ENCODE measurements around the gene FAM241A.
"Not testable (repeated sequence)": the region's sequence is repeated elsewhere in the genome, so short reads cannot be mapped to it uniquely, and the experiment has no call there.

FAM241A gene

DNA sequence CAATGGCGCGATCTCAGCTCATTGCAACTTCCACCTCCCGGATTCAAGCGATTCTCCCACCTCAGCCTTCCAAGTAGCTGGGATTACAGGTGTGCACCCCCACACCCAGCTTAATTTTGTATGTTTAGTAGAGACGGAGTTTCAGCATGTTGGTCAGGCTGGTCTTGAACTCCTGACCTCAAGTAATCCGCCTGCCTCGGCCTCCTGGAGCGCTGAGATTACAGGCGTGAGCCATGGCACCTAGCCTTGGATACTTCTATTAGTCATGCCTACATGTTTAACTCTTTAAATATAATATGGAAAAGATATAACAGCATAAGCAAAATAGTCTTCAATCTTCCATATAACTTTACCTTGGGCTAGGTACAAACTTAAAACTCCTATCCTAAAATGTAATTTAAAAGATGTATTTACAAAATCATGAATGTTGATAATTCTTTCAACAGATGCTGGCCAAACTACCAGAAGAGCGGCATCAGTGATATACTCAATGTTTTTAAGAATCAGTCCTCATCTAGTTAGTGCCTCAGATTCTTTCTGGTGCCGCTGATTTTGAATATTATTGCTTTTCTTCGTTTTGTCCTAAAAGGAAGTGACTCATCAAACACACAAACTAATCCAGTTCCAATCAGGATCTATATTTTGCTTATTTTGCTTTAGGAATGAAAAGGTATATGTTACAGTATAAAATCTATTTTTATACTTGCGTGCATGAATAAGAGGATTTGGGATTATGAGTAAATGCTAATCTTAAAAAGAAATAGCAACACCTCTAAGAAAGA, 23.7 kb downstream of the FAM241A start:
- DNase-seq (ENCODE audit: low spot score): no peak
- in situ Hi-C loops (cut with MboI; ENCODE audit: low pct_unique_long_range_greater_than_20kb, low sequenced_read_pairs, unreplicated experiment): no loop called here
- TF ChIP-seq CTCF (IDR thresholded peaks at IDR 0.05; ENCODE audit: extremely low read depth, insufficient read depth, missing control alignments): no peak

DNA sequence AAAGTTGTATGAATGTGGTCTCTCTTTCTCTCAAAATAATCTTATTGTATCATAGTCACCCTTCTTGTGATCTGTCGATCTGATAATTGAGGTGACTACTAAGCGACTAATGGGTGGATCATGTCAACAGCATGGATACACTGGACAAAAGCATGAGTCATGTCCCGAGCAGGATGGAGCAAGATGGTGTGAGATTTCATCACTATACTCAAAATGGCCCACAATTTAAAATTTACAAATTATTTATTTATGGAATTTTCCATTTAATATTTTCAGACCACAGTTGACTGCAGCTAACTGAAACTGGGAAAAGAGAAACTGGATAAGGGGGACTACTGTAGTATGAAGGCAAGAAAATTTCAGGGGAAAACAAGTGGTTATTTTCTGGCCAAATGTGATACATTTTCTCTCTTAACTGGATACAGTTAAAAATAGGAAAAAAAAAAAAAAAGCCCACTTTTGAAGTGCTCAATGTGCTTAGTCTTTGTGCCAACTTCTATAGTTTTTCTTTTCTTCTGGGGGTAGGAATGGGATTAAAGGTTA, 25.3 kb downstream of the FAM241A start:
- no peak for DNase-seq (ENCODE audit: low spot score)
- in situ Hi-C loops (cut with MboI; ENCODE audit: low pct_unique_long_range_greater_than_20kb, low sequenced_read_pairs, unreplicated experiment): no loop called here
- no peak for TF ChIP-seq CTCF (IDR thresholded peaks at IDR 0.05; ENCODE audit: extremely low read depth, insufficient read depth, missing control alignments)

DNA sequence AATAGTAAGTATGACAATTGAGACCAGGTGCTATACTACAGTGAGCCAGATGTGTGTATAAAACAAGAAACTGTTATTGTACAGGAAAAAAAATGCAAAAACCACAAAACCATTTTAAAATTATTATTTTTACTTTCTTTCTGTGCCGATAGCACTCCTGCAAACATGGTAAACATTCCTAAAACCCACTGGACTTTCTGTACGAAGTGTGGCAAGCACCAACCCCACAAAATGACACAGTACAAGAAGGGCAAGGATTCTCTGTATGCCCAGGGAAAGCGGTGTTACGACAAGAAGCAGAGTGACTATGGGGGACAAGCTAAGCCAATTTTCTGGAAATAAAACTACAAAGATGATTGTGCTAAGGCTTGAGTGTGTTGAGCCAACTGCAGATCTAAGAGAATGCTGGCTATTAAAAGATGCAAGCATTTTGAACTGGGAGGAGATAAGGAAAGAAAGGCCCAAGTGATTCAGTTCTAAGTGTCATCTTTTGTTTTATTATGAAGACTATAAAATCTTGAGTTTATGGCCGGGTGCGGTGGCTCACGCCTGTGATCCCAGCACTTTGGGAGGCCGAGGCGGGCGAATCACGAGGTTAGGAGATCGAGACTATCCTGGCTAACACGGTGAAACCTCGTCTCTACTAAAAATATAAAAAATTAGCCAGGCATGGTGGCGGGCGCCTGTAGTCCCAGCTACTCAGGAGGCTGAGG, 26.0 kb downstream of the FAM241A start:
- in situ Hi-C loops (cut with MboI; ENCODE audit: low pct_unique_long_range_greater_than_20kb, low sequenced_read_pairs, unreplicated experiment); DNase-seq (ENCODE audit: low spot score): not testable (repeated sequence)

GRCh38 chr4:112172180-112172579, 26.9 kb downstream of the FAM241A start:
- peak; percentile 43 for DNase-seq (ENCODE audit: low spot score)
- in situ Hi-C loops (cut with MboI; ENCODE audit: low pct_unique_long_range_greater_than_20kb, low sequenced_read_pairs, unreplicated experiment): no loop called here
- no peak for TF ChIP-seq CTCF (IDR thresholded peaks at IDR 0.05; ENCODE audit: extremely low read depth, insufficient read depth, missing control alignments)

GRCh38 chr4:112173593-112174558, 28.6 kb downstream of the FAM241A start:
- no peak for TF ChIP-seq CTCF (IDR thresholded peaks at IDR 0.05; ENCODE audit: extremely low read depth, insufficient read depth, missing control alignments)
- in situ Hi-C loops (cut with MboI; ENCODE audit: low pct_unique_long_range_greater_than_20kb, low sequenced_read_pairs, unreplicated experiment): no loop called here
- DNase-seq (ENCODE audit: low spot score): no peak

DNA sequence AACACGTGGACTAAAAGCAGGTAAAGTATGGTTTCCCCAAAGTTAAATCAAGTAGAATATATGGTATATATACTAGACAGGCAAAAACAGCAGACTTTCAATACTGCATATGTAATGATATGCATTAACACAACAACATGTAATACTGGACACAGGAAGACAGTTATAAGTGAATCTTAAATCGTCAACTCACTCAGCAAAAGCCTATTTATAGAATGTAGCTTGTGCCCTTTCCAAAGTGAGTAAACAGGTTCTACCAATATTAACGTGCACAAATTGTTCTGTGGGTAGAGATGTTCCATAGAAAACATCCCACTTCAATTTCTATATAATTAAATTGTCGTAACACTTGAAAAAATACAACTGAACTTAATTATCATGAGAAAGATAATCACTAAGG, 30.6 kb downstream of the FAM241A start:
- DNase-seq (ENCODE audit: low spot score): no peak
- in situ Hi-C loops (cut with MboI; ENCODE audit: low pct_unique_long_range_greater_than_20kb, low sequenced_read_pairs, unreplicated experiment): no loop called here
- TF ChIP-seq CTCF (IDR thresholded peaks at IDR 0.05; ENCODE audit: extremely low read depth, insufficient read depth, missing control alignments): no peak

Data from GM13977 (cell line).